Kasumi-1 (cell line): Measurements from ENCODE around the gene CYP8B1.

Experiments
- DNase-seq, 2 experiments: peaks; one replicate each; lab custom pipeline; 2025; lab: John Stamatoyannopoulos, UW

The CYP8B1 gene

GRCh38 chr3:42853056-42853455, 22.6 kb downstream of the CYP8B1 start:
- no peak for DNase-seq

- no peak for DNase-seq
Observed at GRCh38 chr3:42852441-42852840, 23.2 kb downstream of the CYP8B1 start.

- no peak for DNase-seq
Observed at GRCh38 chr3:42851228-42851834, 24.3 kb downstream of the CYP8B1 start.

DNA sequence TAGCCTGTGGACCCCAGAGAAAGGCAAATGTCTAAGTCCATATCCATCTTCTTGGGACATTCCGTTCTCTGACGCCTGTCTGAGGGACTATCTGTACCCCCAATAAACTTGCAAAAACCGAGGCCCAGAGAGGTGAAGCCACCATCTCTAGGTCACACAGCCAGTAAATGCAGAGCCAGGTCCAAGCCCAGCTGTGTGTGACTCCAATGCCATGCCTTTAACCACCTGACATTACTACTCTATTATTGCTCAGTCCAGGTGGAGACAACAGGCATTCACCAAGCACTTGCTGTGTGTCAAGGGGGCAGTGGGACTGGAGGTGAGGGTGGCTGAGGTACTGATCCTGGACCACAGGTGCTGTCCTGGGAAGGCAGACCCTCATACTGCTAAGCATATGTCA, 25.4 kb downstream of the CYP8B1 start:
- no peak for DNase-seq

DNA sequence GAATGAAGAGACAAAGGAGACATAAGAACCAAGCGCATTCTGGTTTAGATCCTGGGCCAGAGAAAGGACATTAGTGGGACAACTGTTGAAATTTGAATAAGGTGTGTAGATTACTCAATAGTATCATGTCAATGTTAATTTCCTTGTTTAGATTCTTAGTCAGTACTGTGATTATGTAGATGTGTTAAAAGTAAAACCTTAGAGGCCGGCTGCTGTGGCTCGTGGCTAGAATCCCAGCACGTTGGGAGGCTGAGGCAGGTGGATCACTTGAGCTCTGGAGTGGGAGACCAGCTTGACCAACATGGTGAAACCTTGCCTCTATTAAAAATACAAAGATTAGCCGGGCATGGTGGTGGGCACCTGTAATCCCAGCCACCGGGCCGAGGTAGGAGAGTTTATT, 26.7 kb downstream of the CYP8B1 start:
- no peak for DNase-seq

DNA sequence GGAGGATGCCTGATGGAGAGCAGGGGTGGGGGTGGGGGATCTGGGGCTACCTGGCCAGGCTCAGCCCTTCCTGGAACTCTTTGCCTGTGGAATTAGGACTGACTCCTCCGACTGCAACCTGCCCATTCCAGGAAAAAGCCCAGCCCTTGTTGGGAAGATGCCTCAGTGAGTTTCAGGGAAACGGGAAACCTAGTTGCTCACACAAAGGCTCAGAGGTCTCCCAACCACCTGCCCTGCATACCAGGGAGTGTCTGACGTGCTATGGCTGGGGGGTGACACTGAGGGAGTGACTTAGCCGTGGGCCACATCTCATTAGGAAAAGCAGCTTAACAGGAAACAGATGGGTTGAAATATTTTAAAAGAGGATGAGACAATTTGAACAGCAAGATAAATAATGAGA, 27.9 kb downstream of the CYP8B1 start:
- peak; percentile 43 to 60 for DNase-seq

DNA sequence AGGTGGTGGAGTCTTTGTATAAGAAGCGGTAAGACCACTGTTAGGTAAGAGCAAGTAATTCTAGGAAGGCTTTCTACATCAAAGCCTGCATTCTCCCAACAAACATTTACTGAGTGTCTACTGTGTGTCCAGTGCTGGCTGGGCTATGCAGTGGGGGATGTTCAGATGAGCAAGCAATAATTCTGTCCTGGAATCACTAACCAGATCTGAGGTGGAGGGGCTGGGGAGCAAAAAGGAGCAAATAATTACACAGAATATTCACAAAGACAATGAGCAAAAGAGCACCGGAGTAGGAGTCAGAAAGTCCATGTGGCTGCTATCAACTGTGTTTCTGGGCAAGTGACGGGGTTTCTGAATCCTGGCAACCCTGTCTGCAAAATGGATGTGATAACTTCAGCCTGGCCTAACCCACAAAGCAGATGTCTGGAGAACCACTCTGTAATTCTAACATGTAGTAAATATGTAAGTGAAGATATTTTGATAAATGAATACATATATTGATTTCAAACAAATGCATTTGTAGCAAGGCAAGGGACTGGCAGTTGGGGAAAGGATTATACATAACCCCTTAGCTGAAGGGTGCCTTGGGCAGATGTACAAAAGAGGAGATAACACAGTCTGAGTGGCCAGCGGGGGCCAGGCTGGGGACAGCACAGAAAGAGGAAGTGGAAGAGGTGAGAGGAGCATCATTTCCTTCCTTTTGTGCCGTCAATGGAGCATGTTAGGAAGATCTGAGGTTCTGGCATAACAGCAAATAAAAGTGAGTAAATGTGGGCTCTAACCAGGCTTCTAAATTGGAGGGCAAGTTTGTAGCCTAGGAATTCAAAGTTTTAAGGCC, 28.8 kb downstream of the CYP8B1 start:
- peak; percentile 79 to 89 for DNase-seq

DNA sequence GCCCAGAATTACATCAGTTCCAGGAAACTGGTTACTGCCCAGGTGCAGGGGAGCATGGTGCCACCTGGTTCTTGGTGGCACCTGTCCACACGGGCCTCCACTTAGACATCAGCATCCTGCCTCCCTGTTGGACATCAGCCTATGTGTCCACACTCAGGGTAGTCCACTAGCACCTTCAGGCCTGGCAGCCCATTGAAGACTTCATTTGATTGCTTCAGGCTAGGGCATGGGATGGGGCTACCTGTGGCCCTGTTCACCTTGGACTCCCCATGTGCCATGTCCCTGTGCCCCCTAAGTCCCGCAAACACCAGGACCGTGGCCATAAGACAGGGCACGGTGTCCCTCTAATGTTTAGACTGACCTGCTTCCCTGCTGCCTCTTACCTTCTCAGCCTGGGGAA, 30.9 kb downstream of the CYP8B1 start:
- DNase-seq: no peak

GRCh38 chr3:42844412-42844713, 31.3 kb downstream of the CYP8B1 start:
- DNase-seq: no peak

DNA sequence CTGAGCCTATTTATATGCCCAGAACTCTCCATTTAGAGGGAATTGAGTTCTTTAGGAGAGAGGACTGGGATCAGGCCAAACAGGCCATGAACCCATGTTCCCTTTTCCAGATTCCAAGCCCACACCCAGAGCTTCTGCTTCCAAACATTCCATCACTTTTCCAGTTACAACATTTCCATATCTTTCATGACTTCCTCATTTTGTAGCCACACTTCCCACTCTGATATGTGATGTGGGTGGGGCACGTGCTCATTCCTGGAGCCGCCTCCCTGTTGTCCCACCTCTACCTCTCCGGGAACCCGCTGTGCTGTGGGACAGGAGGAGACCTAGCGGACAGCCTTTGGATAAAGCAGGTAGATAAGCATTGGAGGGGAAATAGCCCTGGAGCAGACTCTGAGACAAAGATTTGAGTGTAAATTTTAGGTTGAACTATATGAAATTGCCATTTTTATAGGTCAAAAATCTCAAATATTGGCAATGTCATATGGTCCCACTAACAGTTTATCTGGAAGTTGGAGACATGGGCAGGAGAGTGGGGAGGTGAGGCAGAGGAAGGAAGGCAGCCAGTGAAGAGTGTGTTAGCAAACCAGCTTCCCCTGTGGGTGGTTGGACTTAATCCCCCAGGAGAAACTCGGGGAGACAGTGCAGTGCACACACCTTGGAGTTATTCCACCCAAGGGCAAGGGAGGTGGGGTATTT, 31.8 kb downstream of the CYP8B1 start:
- no peak for DNase-seq

- no peak for DNase-seq
Observed at GRCh38 chr3:42841332-42841731, 34.3 kb downstream of the CYP8B1 start.

DNA sequence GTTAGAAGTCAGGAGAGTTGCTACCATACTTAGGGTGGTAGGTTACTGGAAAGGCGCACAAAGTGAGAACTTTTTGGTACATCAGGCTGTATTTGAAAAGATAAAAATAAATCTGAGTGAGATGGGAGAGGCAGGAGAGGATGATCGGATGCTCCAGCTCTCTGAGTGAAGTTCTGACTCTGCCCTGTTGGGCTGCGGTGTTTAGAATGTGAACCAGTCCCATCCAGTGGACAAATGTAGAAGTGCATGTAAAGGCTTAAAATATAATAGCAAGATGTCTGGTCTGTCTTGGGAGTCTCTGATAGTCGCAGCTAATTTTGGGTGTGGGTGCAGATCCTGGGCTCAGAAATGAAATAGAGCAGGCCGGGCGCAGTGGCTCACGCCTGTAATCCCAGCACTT, 36.1 kb downstream of the CYP8B1 start:
- DNase-seq: peak; percentile 94 to 96

DNA sequence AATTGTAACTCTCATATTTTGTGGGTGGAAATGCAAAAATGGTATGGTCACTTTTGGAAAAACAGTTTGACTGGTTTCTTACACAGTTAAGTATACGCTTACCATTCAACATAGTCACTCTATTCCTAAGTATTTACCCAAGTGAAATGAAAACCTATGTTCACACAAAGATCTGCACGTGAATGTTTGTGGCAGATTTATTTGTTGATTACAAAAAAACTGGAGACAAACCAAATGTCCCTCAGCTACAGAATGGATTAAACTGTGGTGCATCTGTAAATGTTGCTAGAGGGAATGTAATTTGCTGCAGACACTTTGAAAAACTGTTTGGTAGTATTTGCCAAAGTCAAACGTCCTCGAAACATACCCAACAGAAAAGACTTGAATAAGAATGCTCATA, 37.1 kb downstream of the CYP8B1 start:
- no peak for DNase-seq

DNA sequence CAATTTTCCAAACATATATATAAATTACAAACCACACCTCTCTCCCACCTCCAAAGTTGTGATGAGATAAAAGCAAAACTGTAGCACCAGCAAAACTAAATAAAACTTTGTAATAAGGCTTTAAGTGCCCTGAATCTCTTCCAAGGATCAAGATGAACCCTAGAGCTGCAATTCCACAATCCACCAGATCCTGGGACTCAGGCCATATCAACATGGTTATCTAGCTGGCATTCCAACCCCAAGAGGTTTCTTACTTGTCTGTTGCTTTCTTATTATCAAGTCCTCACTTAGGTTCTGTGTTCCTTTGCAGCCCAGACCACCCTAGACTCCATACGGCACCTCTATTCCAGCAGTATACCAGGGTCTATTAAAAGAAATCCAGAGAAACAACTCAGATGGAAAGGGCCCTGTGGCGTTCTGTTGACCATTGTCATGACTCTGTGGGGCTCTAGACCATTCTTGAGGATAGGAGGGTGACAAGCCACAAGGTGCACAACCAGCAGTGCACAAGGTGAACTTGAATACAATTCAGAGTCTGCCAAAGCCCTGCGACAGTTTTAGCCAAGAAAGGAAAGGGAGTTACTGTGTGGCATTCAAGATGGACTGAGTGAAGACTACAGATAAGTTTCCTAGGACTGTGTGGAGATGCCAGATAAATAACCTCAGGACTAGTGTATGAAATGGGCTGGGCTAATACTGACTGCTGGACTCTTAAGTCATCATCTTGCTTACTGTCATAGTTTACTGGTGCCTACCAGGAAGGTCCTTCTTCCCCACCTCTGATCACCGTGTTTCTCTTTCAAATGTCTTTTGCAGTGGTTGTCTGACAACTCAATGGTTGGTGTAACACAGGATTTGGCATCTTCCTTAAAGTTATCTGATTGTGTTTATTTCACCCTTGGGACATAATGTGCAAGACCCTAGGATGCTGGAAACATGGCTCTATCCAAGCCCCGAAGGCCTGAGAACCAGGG, 39.2 kb downstream of the CYP8B1 start:
- DNase-seq: no peak

GRCh38 chr3:42831321-42831713, 44.4 kb downstream of the CYP8B1 start:
- DNase-seq: peak; percentile 73 to 80

GRCh38 chr3:42830437-42831320, 45.0 kb downstream of the CYP8B1 start:
- peak; percentile 75 to 85 for DNase-seq

- no peak for DNase-seq
Observed at GRCh38 chr3:42829628-42830436, 45.8 kb downstream of the CYP8B1 start.

- no peak for DNase-seq
Observed at GRCh38 chr3:42829083-42829627, 46.5 kb downstream of the CYP8B1 start.

- DNase-seq: no peak
Observed at GRCh38 chr3:42827654-42828053, 48.0 kb downstream of the CYP8B1 start.

- no peak for DNase-seq
Observed at GRCh38 chr3:42827023-42827422, 48.7 kb downstream of the CYP8B1 start.
